ENCODE measurements around the gene TP53I11.

- TF ChIP-seq POLR2A (IDR thresholded peaks at IDR 0.05) (no peak), CTCF (IDR thresholded peaks at IDR 0.05) (no peak), POLR2AphosphoS5 (IDR thresholded peaks at IDR 0.05) (no peak)
These were observed 17.3 kb upstream of the TP53I11 start for GRCh38 chr11:44967930-44968496.

Data from gastroesophageal sphincter (tissue), 3 donors.